ENCODE results near the gene PPFIA4. TPM values are rescaled to one million over a fixed set of nuclear protein-coding genes. Genes with fewer than 3 reads are reported as not detected.

The PPFIA4 gene
- total RNA-seq, 1 experiment from 2014 or later = 21.1 TPM

GRCh38 chr1:203050826-203051225 is 24.5 kb downstream of the PPFIA4 start (continued):
- TF ChIP-seq, protein P1, sequence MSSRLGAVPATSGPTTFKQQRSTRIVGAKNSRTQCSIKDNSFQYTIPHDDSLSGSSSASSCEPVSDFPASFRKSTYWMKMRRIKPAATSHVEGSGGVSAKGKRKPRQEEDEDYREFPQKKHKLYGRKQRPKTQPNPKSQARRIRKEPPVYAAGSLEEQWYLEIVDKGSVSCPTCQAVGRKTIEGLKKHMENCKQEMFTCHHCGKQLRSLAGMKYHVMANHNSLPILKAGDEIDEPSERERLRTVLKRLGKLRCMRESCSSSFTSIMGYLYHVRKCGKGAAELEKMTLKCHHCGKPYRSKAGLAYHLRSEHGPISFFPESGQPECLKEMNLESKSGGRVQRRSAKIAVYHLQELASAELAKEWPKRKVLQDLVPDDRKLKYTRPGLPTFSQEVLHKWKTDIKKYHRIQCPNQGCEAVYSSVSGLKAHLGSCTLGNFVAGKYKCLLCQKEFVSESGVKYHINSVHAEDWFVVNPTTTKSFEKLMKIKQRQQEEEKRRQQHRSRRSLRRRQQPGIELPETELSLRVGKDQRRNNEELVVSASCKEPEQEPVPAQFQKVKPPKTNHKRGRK (CRISPR knock-in tag; IDR thresholded peaks at IDR 0.05; ENCODE audit: borderline replicate concordance) = no peak
- TF ChIP-seq GRHL2 (CRISPR knock-in tag; IDR thresholded peaks at IDR 0.05; ENCODE audit: insufficient replicate concordance, severe bottlenecking) = no peak
- no peak for TF ChIP-seq ZMAT4 (CRISPR knock-in tag; IDR thresholded peaks at IDR 0.05)

GRCh38 chr1:203051841-203052324 is 25.6 kb downstream of the PPFIA4 start:
- ChIA-PET POLR2A (no interaction called here), CTCF (interaction anchor here (0.7 to 11.5 kb wide), 10 partner anchors 11 to 402 kb away, joined by 3 to 412 read pairs (median 5); no protein-coding TSS in a partner anchor)
- Mint-ChIP-seq H3K4me1 (peaks cover 63% of the 10 kb centered on the region), H3K9me3 (no peaks in the 10 kb centered on the region), H3K27me3 (ENCODE audit: low read depth) (no peaks in the 10 kb centered on the region), H3K4me3 (no peak overlapping the region), H3K27ac (no peak overlapping the region), H3K36me3 (peaks cover 24% of the 10 kb centered on the region)
- TF ChIP-seq, protein P2, sequence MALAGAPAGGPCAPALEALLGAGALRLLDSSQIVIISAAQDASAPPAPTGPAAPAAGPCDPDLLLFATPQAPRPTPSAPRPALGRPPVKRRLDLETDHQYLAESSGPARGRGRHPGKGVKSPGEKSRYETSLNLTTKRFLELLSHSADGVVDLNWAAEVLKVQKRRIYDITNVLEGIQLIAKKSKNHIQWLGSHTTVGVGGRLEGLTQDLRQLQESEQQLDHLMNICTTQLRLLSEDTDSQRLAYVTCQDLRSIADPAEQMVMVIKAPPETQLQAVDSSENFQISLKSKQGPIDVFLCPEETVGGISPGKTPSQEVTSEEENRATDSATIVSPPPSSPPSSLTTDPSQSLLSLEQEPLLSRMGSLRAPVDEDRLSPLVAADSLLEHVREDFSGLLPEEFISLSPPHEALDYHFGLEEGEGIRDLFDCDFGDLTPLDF (CRISPR knock-in tag; IDR thresholded peaks at IDR 0.05) = no peak
- TF ChIP-seq CBFB (CRISPR knock-in tag; IDR thresholded peaks at IDR 0.05; ENCODE audit: low read depth) (no peak), TEAD4 (CRISPR knock-in tag; IDR thresholded peaks at IDR 0.05) (no peak), ZNF219 (CRISPR knock-in tag; IDR thresholded peaks at IDR 0.05; ENCODE audit: borderline replicate concordance) (no peak), ZNF263 (CRISPR knock-in tag; IDR thresholded peaks at IDR 0.05; ENCODE audit: low read depth) (no peak), ZNF423 (CRISPR knock-in tag; IDR thresholded peaks at IDR 0.05) (no peak), NFYB (CRISPR knock-in tag; conservative IDR thresholded peaks at IDR 0.05; ENCODE audit: low read depth) (no peak), FOXP4 (CRISPR knock-in tag; IDR thresholded peaks at IDR 0.05) (0 out of 2 replicates have a peak, but pooled peaks have one; percentile 21)
- ATAC-seq (no peak), DNase-seq (ENCODE audit: low spot score) (no peak)

DNA sequence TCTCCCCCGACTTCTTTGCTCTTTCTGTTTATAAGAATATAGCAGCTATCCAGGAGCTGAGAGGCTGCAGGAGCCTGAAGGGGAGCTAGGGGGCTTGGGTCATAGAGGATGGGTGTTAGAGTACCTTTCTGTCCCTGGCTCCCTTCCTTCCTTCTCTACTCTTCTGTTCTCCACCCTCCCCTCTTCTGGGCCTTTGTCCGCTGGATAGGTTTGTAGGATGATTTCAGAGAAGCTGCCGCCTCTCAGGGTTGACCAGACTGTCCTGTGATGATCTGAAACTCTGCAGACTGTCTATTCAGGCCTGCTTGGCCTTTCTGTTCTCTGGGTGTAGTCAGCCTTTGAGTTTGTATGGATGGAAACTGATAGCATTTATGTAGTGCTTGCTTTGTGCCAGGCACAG is 26.3 kb downstream of the PPFIA4 start:
- Mint-ChIP-seq H3K27ac (no peak overlapping the region), H3K36me3 (peaks cover 22% of the 10 kb centered on the region), H3K27me3 (ENCODE audit: low read depth) (no peaks in the 10 kb centered on the region), H3K9me3 (no peaks in the 10 kb centered on the region), H3K4me1 (peaks cover 61% of the 10 kb centered on the region), H3K4me3 (no peak overlapping the region)
- CTCF ChIA-PET = interaction anchor here (0.7 to 11.5 kb wide), 12 partner anchors 11 to 401 kb away, joined by 3 to 412 read pairs (median 5); partner anchors contain the start of genes MYOG and PPFIA4
- POLR2A ChIA-PET = no interaction called here
- no peak for DNase-seq (ENCODE audit: low spot score)
- ATAC-seq = no peak
- TF ChIP-seq FOXP4 (CRISPR knock-in tag; IDR thresholded peaks at IDR 0.05) (no peak), ZNF232 (CRISPR knock-in tag; IDR thresholded peaks at IDR 0.05) (no peak), TEAD4 (CRISPR knock-in tag; IDR thresholded peaks at IDR 0.05) (no peak), ZNF317 (CRISPR knock-in tag; IDR thresholded peaks at IDR 0.05; ENCODE audit: borderline replicate concordance, low read depth) (no peak), ZBTB21 (CRISPR knock-in tag; IDR thresholded peaks at IDR 0.05; ENCODE audit: borderline replicate concordance) (no peak), ZNF138 (CRISPR knock-in tag; conservative IDR thresholded peaks at IDR 0.05) (no peak)
- TF ChIP-seq, protein P1 (CRISPR knock-in tag; IDR thresholded peaks at IDR 0.05; ENCODE audit: borderline replicate concordance) = no peak
- TF ChIP-seq, protein P3, sequence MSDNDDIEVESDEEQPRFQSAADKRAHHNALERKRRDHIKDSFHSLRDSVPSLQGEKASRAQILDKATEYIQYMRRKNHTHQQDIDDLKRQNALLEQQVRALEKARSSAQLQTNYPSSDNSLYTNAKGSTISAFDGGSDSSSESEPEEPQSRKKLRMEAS (CRISPR knock-in tag; IDR thresholded peaks at IDR 0.05) = no peak
- TF ChIP-seq, protein P4, sequence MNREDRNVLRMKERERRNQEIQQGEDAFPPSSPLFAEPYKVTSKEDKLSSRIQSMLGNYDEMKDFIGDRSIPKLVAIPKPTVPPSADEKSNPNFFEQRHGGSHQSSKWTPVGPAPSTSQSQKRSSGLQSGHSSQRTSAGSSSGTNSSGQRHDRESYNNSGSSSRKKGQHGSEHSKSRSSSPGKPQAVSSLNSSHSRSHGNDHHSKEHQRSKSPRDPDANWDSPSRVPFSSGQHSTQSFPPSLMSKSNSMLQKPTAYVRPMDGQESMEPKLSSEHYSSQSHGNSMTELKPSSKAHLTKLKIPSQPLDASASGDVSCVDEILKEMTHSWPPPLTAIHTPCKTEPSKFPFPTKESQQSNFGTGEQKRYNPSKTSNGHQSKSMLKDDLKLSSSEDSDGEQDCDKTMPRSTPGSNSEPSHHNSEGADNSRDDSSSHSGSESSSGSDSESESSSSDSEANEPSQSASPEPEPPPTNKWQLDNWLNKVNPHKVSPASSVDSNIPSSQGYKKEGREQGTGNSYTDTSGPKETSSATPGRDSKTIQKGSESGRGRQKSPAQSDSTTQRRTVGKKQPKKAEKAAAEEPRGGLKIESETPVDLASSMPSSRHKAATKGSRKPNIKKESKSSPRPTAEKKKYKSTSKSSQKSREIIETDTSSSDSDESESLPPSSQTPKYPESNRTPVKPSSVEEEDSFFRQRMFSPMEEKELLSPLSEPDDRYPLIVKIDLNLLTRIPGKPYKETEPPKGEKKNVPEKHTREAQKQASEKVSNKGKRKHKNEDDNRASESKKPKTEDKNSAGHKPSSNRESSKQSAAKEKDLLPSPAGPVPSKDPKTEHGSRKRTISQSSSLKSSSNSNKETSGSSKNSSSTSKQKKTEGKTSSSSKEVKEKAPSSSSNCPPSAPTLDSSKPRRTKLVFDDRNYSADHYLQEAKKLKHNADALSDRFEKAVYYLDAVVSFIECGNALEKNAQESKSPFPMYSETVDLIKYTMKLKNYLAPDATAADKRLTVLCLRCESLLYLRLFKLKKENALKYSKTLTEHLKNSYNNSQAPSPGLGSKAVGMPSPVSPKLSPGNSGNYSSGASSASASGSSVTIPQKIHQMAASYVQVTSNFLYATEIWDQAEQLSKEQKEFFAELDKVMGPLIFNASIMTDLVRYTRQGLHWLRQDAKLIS (CRISPR knock-in tag; IDR thresholded peaks at IDR 0.05; ENCODE audit: borderline replicate concordance) = no peak
